HG02588 (cell line): ENCODE measurements around the gene LPCAT1.

Experiments
- ATAC-seq: cut with Tn5 transposase; IDR thresholded peaks from one replicate; pipeline ENCODE4 v1.9.1; 2021; ENCODE audit warnings: mild to moderate bottlenecking, moderate library complexity; ENCODE audit not compliant: unreplicated experiment

The LPCAT1 gene

DNA sequence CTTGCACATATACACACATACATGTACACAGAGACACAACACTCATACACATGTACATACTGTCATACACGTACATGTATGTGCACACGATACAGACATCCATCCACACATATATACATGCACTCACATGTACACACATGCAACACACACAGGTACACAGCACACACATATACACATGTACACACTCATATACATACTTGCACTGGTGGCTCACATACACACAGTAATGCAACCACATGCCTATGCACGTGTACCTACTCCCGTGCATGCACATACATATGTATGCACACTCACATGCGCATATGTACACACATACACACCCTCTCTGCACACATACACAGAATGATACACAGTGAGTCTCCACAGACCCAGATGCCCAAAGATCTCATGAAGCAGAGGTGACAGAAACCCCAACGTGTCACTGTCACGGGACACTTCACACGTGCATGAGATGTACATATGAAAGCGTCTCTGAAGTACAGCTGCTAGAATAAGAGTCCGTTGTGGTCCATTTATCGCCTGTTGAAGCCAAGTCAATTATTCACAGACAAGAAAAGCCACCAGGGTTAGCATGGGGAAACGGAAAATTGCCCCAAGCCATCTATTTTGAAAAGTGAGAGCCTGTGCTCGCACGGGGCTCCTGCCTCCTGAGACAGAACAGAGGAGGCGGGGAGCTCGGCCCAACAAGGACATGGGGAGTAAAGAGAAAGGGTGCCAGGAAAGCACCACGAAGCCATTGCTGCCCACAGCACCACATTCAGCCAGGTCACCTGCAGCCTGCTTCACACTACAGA lies 24.9 kb downstream of the LPCAT1 start:
- ATAC-seq = peak; percentile 30

GRCh38 chr5:1497795-1498622 lies 25.8 kb downstream of the LPCAT1 start:
- ATAC-seq = peak; percentile 28

- ATAC-seq = peak; percentile 47
Observed at GRCh38 chr5:1497242-1497777, 26.4 kb downstream of the LPCAT1 start.

DNA sequence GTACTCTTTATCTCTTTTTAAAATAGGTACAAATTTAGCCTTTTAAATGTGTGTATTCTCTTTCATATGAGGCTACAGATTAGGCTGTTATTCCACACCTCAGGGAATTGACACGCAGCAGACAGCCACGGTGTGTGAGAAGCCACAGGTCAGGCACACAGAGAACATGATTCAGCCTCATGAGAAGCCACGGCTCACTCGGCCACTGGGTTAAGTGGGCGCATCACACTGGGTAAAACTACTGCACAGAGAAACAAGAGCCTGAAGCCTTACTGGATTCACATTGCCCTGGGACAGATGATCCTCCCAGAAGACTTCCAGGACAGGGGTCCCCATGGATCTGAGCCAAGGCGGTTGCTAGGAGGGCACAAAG lies 28.2 kb downstream of the LPCAT1 start:
- ATAC-seq = no peak

DNA sequence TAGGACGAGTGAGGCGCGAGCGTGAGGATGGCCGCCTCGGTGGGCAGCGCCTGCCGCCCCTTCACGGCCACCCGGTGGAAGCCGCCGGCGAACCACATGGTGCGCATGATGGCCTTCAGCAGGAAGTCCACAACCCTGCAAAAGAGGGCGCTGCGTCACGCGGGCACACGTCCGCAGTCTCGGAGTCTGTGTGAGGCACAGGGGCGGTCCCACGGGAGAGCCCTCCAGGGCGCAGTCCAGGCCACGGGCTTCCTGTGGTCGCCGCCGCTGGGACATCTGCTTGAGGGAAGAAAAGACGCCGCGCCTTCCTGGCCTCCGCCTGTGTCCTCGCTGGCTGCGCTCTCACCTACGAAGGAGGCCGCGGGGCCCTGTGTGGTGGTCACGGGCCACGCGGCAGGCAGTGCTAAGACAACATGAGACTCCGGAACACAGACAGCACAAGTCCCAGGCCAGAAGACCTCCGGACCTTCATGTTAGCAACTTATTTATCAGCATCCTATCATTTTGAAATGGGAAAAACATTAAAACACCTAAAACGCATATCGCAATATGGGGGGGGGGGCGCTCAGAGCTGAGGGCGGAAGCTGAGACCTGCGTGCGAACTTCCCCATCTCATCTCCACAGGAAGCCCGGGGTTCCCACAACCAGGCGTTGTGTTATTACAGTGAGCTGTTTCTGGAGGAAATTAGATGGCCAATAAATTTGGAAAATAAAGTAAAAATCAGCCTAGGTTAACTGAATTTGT lies 28.8 kb downstream of the LPCAT1 start:
- ATAC-seq = peak; percentile 26

DNA sequence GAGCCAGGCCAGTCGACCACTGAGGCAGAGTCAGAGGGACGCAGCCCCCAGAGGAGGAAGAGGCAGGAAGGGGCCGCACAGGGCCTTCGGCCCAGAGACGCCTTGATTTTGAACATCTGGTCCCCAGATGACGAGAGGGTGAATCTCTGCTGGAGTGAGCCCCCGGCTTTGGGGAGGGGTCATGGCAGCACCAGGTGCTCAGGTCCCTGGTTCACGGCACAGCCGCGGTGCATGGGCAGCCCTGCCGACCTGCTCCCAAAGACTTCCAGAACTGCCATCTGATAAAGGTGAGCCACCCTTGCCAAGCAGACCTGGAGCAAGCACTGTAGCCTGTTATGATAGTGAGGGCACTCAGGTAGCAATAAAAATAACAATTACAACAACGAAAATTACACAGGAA lies 29.8 kb downstream of the LPCAT1 start:
- no peak for ATAC-seq

DNA sequence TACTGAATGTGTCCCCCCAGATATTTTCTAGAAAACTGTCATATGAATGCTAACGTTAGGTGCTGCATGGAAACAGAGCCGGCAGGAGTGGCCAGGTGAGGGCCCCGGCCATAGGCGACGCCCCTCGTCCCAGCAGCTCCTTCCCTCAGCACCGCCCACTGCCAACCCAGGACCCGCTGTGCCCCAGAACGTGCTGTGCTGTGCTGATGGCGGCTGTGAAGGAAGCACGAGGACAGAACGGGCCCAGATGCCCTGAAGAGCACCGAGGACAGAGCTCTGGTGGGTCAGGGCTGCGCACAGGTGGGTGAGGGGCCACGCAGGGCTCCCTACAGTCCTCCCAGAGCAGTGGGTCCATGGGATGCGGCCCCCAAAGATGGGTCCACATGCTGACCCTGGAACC lies 30.3 kb downstream of the LPCAT1 start:
- ATAC-seq = no peak

GRCh38 chr5:1492757-1493156 lies 31.0 kb downstream of the LPCAT1 start:
- no peak for ATAC-seq

DNA sequence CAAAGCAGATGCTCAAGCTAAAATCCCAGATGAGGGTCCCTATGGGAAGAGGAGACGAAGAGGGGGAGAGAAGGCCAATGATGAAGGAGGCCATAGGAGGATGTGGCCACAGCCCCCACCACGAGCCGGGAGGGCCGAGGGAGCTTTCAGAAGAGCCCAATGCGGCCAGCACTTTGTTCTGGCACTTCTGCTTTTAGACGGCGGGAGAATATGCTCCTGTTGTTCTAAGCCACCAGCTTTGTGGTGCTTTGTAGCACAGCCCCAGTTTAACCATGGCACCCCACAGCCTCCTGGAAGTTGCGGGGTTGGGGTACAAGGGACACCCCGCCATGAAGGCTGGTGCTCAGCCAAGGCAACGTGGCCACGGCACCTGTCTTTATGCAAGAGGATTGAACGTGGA lies 33.4 kb downstream of the LPCAT1 start:
- ATAC-seq = no peak

DNA sequence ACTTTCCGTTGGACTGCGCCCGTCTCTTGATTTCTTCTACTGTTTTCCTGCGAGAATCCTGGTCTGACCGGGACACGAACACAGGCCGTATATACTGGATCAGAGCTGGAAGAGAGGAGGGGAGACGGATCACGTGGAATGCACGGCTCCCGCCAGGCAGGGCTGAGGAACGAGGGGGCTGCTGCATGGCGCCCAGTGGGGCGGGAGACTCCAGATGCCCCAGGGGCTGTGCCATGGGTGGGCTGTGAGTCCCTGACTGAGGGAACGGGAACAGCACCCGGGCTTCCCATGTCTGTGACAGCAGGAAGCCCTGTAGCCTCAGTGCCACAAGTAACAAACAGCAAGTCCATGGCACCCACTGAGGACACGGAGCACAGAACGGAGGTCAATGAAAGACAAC lies 34.0 kb downstream of the LPCAT1 start:
- ATAC-seq = no peak

DNA sequence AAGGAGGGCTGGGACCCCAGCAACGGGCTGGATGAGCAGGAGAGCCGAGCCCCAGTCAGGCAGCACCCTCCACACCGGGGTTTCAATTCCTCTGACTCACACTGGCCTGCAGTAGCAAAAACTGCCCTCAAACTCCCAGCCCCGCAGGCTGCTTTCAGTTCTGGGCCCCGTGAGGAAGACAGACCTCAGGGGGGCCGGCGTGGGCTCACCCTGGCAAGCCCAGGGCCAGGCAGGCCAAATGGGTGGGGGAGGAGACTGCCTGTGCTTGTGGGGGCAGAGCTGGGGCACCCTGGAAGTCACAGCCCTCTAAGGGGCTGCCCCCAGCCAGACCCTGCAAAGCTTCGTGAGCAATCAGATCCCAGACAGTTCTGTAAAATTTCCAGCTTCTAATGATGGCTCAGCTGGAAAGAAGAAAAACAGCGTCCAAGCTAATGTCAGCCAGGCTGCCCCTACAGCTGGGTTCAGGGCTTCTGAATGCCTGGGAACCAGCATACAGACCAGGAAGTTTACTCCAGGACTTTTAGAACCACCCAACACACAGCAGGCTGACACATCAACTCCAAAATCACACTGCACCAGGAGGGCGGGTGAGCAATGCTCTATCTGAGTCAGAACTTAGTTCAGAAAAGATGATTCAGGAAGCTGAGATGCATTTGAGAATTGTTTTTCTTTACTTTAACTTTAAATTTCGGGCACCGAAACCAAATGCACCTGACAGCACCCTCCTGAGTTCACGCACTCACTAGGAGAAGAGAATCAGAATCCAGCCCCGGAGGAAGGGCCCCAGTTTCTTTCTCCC lies 34.7 kb downstream of the LPCAT1 start:
- peak; percentile 35 for ATAC-seq

DNA sequence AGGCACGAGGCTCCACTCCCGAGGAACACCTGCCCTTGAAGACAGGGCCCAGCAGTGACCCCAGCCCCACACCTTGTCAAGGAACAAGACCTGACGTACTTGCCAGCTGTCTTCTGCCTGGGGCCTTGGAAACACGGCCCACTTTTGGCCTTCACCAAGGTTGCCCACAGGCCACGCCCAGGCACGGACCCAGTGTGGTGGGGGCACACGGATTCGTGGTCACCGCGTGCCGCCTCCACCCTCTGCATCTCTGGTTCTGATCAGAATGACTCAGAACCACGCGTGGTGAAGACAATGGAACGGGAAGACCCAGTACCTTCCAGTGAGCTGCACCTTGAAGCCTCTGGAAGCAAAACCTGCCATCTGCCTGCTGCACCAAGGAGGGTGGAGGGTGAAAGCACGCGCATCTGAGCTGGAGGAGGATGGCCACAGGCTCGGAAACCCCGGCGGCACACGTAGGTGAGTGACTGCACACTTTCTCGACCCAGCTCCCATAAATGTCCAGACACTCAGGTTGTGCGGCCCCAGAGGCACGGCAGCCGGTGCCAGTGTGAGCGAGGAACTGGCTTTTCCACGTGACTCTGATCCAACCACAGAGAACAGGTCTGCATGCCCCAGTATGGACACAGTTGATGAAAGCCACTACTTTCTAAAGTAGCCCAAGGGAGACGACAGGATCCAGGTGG lies 36.5 kb downstream of the LPCAT1 start:
- no peak for ATAC-seq

DNA sequence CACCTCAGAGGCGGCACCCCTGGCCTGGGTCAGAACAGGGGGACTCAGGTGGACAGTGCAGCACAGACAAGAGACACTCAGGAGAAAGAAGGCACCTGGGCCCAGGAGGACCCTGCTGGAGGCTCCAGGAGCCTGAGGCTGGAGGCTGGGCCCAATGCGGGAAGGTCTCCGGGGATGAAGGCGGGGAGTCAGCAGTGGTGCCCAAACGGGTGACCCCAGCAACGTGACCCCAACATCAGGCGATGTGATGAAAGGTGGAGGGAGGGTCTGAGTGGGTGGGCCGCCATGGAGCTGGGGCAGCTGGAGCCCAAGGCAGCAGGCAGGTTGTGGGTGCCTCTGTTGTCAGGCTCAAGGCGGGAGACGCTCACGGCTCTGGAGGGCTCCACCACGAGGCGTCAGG lies 37.5 kb downstream of the LPCAT1 start:
- ATAC-seq = no peak

DNA sequence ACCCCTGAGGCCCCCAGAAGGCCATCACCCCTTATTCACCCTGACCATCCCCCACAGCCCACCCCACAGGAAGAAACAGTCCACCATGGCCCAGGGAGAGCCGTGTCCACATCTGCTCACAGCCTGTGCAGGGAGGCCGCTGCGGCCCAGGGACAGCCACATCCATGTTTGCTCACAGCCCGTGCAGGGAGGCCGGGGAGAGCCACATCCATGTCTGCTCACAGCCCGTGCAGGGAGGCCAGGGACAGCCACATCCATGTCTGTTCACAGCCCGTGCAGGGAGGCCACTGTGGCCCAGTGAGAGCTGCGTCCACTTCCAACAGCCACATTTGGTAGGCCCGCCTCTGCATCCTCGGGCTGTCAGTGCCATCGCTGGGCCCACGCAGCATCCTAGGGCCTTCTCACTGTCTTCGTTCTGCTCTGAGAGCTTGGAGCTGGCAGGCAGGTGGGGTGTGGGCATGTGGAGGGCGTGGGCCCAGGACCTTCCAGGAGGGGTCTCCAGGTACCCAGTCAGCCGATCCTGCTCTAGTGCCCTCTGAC lies 38.1 kb downstream of the LPCAT1 start:
- no peak for ATAC-seq

GRCh38 chr5:1484730-1485578 lies 38.8 kb downstream of the LPCAT1 start:
- peak; percentile 59 for ATAC-seq

GRCh38 chr5:1483856-1484729 lies 39.7 kb downstream of the LPCAT1 start:
- no peak for ATAC-seq

DNA sequence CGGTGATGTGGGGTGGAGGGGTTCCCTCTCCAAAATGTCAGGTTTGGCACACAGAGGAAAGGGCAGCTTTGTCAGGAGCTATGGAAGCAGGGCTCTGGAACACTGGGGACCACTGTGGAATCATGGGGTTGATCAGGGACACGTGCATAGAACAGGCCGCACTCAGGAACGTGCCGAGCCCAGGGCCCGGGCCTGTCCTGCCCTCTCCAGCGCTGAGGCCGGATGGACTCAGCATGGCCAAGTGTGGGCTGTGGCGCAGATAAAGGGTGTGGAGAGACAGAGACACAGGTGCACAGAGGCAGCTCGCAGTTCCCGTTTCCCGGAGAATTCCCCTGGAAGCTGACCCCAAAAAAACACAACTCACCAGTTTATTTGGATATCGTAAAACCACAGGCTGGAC lies 40.7 kb downstream of the LPCAT1 start:
- ATAC-seq = no peak

DNA sequence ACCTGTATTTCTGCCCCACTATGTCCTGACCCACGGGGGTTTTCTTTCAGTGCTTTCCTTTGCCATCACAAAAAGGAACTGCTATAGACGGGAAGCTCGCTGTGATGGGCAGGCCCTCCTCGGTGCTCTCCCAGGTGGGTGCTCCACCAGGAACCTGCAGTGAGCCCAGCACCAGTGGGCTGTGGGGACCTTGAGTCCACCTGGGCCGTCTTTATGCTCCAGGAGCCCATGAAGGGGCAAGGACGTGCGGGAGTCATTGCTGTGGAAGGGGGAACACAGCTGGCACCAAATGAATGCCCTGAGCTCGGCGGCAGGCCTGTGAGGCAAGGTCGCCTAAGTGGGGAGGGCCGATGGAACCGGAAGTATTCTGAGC lies 41.8 kb downstream of the LPCAT1 start:
- ATAC-seq = no peak
